ENCODE results near the gene RNF130. TPM values are rescaled to one million over a fixed set of nuclear protein-coding genes. Genes with fewer than 3 reads are reported as not detected.

The RNF130 gene
- total and polyA plus RNA-seq, 9 donors = 54.7 to 120 (median 67.1) TPM

- Histone ChIP-seq H3K36me3 (no peaks in the 10 kb centered on the region), H3K9me3 (no peaks in the 10 kb centered on the region), H3K27ac (no peak overlapping the region), H3K27me3 (no peaks in the 10 kb centered on the region), H3K4me3 (no peak overlapping the region), H3K4me1 (ENCODE audit: insufficient read depth) (peaks cover 9% of the 10 kb centered on the region)
- WGBS, 3 donors = 70 to 82% (median 75%) methylated on average over 4 of the region's 4 CpGs
- TF ChIP-seq EP300 (IDR thresholded peaks at IDR 0.05) = no peak
- TF ChIP-seq CTCF (IDR thresholded peaks at IDR 0.05) = no peak
- no peak for DNase-seq
- intact Hi-C loops (cut with DNase I) = loop anchor here in 2 of 4 donors (10.0 kb wide), 1 partner anchor 170 kb away; the partner anchor contains the start of gene TBC1D9B (in 2 of the 2)
Measured at GRCh38 chr5:180074462-180074861, 2.9 kb upstream of the RNF130 start.

- DNase-seq = peak in 4 of 5 donors; percentile 35 to 60 (median 54)
- H3K9me3 ChIP-seq = no peaks in the 10 kb centered on the region
- no peaks in the 10 kb centered on the region for H3K27me3 ChIP-seq
- TF ChIP-seq POLR2A (IDR thresholded peaks at IDR 0.05) (no peak), EP300 (IDR thresholded peaks at IDR 0.05) (no peak), CTCF (IDR thresholded peaks at IDR 0.05) (no peak)
- no peaks in the 10 kb centered on the region for H3K36me3 ChIP-seq
- WGBS, 3 donors = 75 to 84% (median 80%) methylated on average over 25 of the region's 25 CpGs
- H3K27ac ChIP-seq = peak overlapping the region in 1 of 2 donors; percentile 98
- peak overlapping the region; percentile 99 for H3K4me3 ChIP-seq
- intact Hi-C loops (cut with DNase I) = loop anchor here in 2 of 4 donors (10.0 kb wide), 1 partner anchor 168 kb away; the partner anchor contains the start of gene TBC1D9B (in 2 of the 2)
- peaks cover 9% of the 10 kb centered on the region for H3K4me1 ChIP-seq (ENCODE audit: insufficient read depth)
Measured at GRCh38 chr5:180072556-180072955, 997 bp upstream of the RNF130 start.

GRCh38 chr5:180072256-180072548, 643 bp upstream of the RNF130 start:
- peak overlapping the region; percentile 99 for H3K4me3 ChIP-seq
- no peaks in the 10 kb centered on the region for H3K9me3 ChIP-seq
- TF ChIP-seq POLR2A (IDR thresholded peaks at IDR 0.05) = no peak
- no peak for TF ChIP-seq CTCF (IDR thresholded peaks at IDR 0.05)
- TF ChIP-seq EP300 (IDR thresholded peaks at IDR 0.05) = no peak
- 10 to 15% (median 15%) methylated on average over 14 of the region's 14 CpGs for WGBS, 3 donors
- peak overlapping the region; percentile 76 to 98 for H3K27ac ChIP-seq
- no peaks in the 10 kb centered on the region for H3K27me3 ChIP-seq
- intact Hi-C loops (cut with DNase I) = loop anchor here in 2 of 4 donors (10.0 kb wide), 1 partner anchor 167 kb away; the partner anchor contains the start of gene TBC1D9B (in 2 of the 2)
- no peaks in the 10 kb centered on the region for H3K36me3 ChIP-seq
- DNase-seq = no peak
- H3K4me1 ChIP-seq (ENCODE audit: insufficient read depth) = peaks cover 9% of the 10 kb centered on the region

- intact Hi-C loops (cut with DNase I) = loop anchor here in 2 of 4 donors (10.0 kb wide), 1 partner anchor 166 kb away; the partner anchor contains the start of gene TBC1D9B (in 2 of the 2)
- no peak for TF ChIP-seq EP300 (IDR thresholded peaks at IDR 0.05)
- no peak for TF ChIP-seq CTCF (IDR thresholded peaks at IDR 0.05)
- TF ChIP-seq POLR2A (IDR thresholded peaks at IDR 0.05) = no peak
- H3K36me3 ChIP-seq = no peaks in the 10 kb centered on the region
- H3K9me3 ChIP-seq = no peaks in the 10 kb centered on the region
- H3K27me3 ChIP-seq = no peaks in the 10 kb centered on the region
- peak in 2 of 5 donors; percentile 39 to 65 for DNase-seq
- H3K27ac ChIP-seq = peak overlapping the region; percentile 87 to 98
- 1 to 2% (median 1%) methylated on average over 37 to 48 of the region's 48 CpGs for WGBS, 3 donors
- peak overlapping the region; percentile 99 for H3K4me3 ChIP-seq
- peaks cover 9% of the 10 kb centered on the region for H3K4me1 ChIP-seq (ENCODE audit: insufficient read depth)
Measured at GRCh38 chr5:180070756-180071530, 616 bp downstream of the RNF130 start.
